Measurements from ENCODE around the gene ARHGAP22. TPM values are rescaled to one million over a fixed set of nuclear protein-coding genes. Genes with fewer than 3 reads are reported as not detected.

The ARHGAP22 gene
- total RNA-seq, 4 donors from 2014 or later = 7.7 to 16.5 (median 14.3) TPM

GRCh38 chr10:48598243-48598935 is 6.5 kb downstream of the ARHGAP22 start:
- H3K27me3 ChIP-seq = no peaks in the 10 kb centered on the region
- H3K4me1 ChIP-seq = no peaks in the 10 kb centered on the region
- WGBS, 2 donors = 81 to 93% methylated on average over 7 of the region's 7 CpGs

GRCh38 chr10:48595539-48595932 is 9.3 kb downstream of the ARHGAP22 start:
- Histone ChIP-seq H3K9me3 (no peaks in the 10 kb centered on the region), H3K36me3 (no peaks in the 10 kb centered on the region)
- no peak for DNase-seq (ENCODE audit: low spot score in 2 of 2)

More at GRCh38 chr10:48598243-48598935, 6.5 kb downstream of the ARHGAP22 start:
- Histone ChIP-seq H3K27ac (no peak overlapping the region), H3K4me3 (no peak overlapping the region), H3K9me3 (no peaks in the 10 kb centered on the region), H3K36me3 (no peaks in the 10 kb centered on the region)
- no peak for TF ChIP-seq POLR2A (IDR thresholded peaks at IDR 0.05)
- TF ChIP-seq EP300 (IDR thresholded peaks at IDR 0.05) = no peak
- no peak for TF ChIP-seq CTCF (IDR thresholded peaks at IDR 0.05)
- DNase-seq (ENCODE audit: low spot score in 2 of 2) = no peak

GRCh38 chr10:48594803-48595538 is 9.9 kb downstream of the ARHGAP22 start:
- Histone ChIP-seq H3K27ac (no peak overlapping the region), H3K4me1 (no peaks in the 10 kb centered on the region), H3K27me3 (no peaks in the 10 kb centered on the region), H3K36me3 (no peaks in the 10 kb centered on the region), H3K4me3 (no peak overlapping the region), H3K9me3 (no peaks in the 10 kb centered on the region)
- WGBS, 2 donors = 43 to 46% methylated on average over 7 of the region's 7 CpGs
- no peak for TF ChIP-seq POLR2A (IDR thresholded peaks at IDR 0.05)
- no peak for TF ChIP-seq EP300 (IDR thresholded peaks at IDR 0.05)
- TF ChIP-seq CTCF (IDR thresholded peaks at IDR 0.05) = no peak
- DNase-seq (ENCODE audit: low spot score in 2 of 2) = no peak

More at GRCh38 chr10:48595539-48595932, 9.3 kb downstream of the ARHGAP22 start:
- Histone ChIP-seq H3K4me1 (no peaks in the 10 kb centered on the region), H3K27ac (no peak overlapping the region), H3K4me3 (no peak overlapping the region), H3K27me3 (no peaks in the 10 kb centered on the region)
- no peak for TF ChIP-seq EP300 (IDR thresholded peaks at IDR 0.05)
- no peak for TF ChIP-seq CTCF (IDR thresholded peaks at IDR 0.05)
- no peak for TF ChIP-seq POLR2A (IDR thresholded peaks at IDR 0.05)
- 85 to 86% methylated on average over 3 of the region's 3 CpGs for WGBS, 2 donors

GRCh38 chr10:48594371-48594770 is 10.5 kb downstream of the ARHGAP22 start:
- WGBS, 2 donors = 90 to 91% methylated on average over 4 of the region's 4 CpGs
- no peaks in the 10 kb centered on the region for H3K4me1 ChIP-seq
- TF ChIP-seq EP300 (IDR thresholded peaks at IDR 0.05) (no peak), CTCF (IDR thresholded peaks at IDR 0.05) (no peak), POLR2A (IDR thresholded peaks at IDR 0.05) (no peak)

GRCh38 chr10:48592346-48592745 is 12.5 kb downstream of the ARHGAP22 start:
- 87 to 94% methylated on average over 6 of the region's 6 CpGs for WGBS, 2 donors
- TF ChIP-seq EP300 (IDR thresholded peaks at IDR 0.05) = no peak
- no peak for TF ChIP-seq CTCF (IDR thresholded peaks at IDR 0.05)
- TF ChIP-seq POLR2A (IDR thresholded peaks at IDR 0.05) = no peak

More at GRCh38 chr10:48594371-48594770, 10.5 kb downstream of the ARHGAP22 start:
- no peaks in the 10 kb centered on the region for H3K36me3 ChIP-seq
- H3K4me3 ChIP-seq = no peak overlapping the region
- H3K9me3 ChIP-seq = no peaks in the 10 kb centered on the region
- no peaks in the 10 kb centered on the region for H3K27me3 ChIP-seq
- no peak for DNase-seq (ENCODE audit: low spot score in 2 of 2)
- no peak overlapping the region for H3K27ac ChIP-seq

More at GRCh38 chr10:48592346-48592745, 12.5 kb downstream of the ARHGAP22 start:
- Histone ChIP-seq H3K36me3 (no peaks in the 10 kb centered on the region), H3K27me3 (no peaks in the 10 kb centered on the region), H3K4me3 (no peak overlapping the region), H3K4me1 (no peaks in the 10 kb centered on the region), H3K27ac (no peak overlapping the region), H3K9me3 (no peaks in the 10 kb centered on the region)
- no peak for DNase-seq (ENCODE audit: low spot score in 2 of 2)

All from tibial nerve (tissue), 4 donors.